Neural crest cell (in vitro differentiated cells): ENCODE data around the gene ABCG1. TPM values are rescaled to one million over a fixed set of nuclear protein-coding genes. Genes with fewer than 3 reads are reported as not detected.

ENCODE experiments used
- DNase-seq: peaks from one replicate; pipeline ENCODE4 v3.0.0; 2021; ENCODE audit warnings: low read depth, mixed read lengths, low spot score
- H3K27ac Mint-ChIP-seq: one replicate; pipeline ENCODE4 v1.8.0; 2021; ENCODE audit warnings: mild to moderate bottlenecking, mixed read lengths; ENCODE audit not compliant: unreplicated experiment
- H3K27me3 Mint-ChIP-seq: 2 replicates; pipeline ENCODE4 v1.8.0; 2021; ENCODE audit warnings: low read depth, mild to moderate bottlenecking, mixed read lengths
- H3K36me3 Mint-ChIP-seq: 2 replicates; pipeline ENCODE4 v1.8.0; 2021; ENCODE audit warnings: low read depth, mild to moderate bottlenecking, mixed read lengths
- H3K4me1 Mint-ChIP-seq: 2 replicates; pipeline ENCODE4 v1.8.0; 2021; ENCODE audit warnings: mixed read lengths
- H3K4me3 Mint-ChIP-seq: one replicate; pipeline ENCODE4 v1.8.0; 2021; ENCODE audit warnings: mild to moderate bottlenecking, mixed read lengths
- H3K9me3 Mint-ChIP-seq: 2 replicates; pipeline ENCODE4 v1.8.0; 2021; ENCODE audit warnings: mixed read lengths
- CTCF ChIP-seq: fragments of 200-600 bp; sonication (generic); conservative IDR thresholded peaks from 2 replicates; pipeline ENCODE4 v1.5.0; 2021; ENCODE audit warnings: antibody characterized with exemption, mild to moderate bottlenecking
- total RNA-seq: library from RNA; stranded (reverse); gene quantifications from 2 replicates; pipeline ENCODE4 v1.2.1, GENCODE V29; 2021

The ABCG1 gene
- total RNA-seq, 1 donor from 2014 or later, result 3.3 TPM

GRCh38 chr21:42293649-42294272 lies 74.8 kb downstream of the ABCG1 start:
- Mint-ChIP-seq H3K4me3 (no peak overlapping the region), H3K36me3 (peaks cover 8% of the 10 kb centered on the region), H3K9me3 (peaks cover 3% of the 10 kb centered on the region), H3K4me1 (peaks cover 6% of the 10 kb centered on the region), H3K27me3 (peaks cover 5% of the 10 kb centered on the region), H3K27ac (no peak overlapping the region)
- no peak for DNase-seq
- no peak for TF ChIP-seq CTCF

DNA sequence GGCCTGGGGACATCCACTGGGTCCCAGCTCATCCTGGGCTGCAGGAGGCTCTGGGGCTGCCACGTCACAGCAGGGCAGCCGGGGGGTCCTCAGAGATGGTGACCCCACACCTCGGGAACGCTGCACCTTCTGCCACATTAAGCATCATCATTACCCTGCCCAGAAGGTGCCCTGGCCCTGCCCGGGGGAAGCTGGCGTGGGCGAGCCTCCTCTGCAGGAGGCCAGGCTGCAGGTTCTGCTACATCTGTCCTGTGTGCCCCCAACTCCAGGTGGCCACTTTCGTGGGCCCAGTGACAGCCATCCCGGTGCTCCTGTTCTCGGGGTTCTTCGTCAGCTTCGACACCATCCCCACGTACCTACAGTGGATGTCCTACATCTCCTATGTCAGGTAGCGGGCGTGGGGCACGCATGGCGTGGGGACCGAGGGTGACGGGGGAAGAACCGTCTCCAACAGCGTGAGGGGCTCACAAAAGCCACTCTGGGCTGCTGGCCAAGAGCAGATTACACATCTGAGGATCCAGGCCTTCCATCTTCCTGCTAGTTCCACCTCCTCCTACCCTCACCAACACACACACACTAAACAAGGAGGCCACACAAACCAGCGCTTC lies 75.4 kb downstream of the ABCG1 start:
- Mint-ChIP-seq H3K27ac (no peak overlapping the region), H3K36me3 (peaks cover 5% of the 10 kb centered on the region), H3K9me3 (no peaks in the 10 kb centered on the region), H3K27me3 (peaks cover 5% of the 10 kb centered on the region), H3K4me1 (peaks cover 6% of the 10 kb centered on the region), H3K4me3 (no peak overlapping the region)
- no peak for DNase-seq
- TF ChIP-seq CTCF, result no peak

GRCh38 chr21:42295845-42296244 lies 76.9 kb downstream of the ABCG1 start:
- no peak for DNase-seq
- no peaks in the 10 kb centered on the region for H3K9me3 Mint-ChIP-seq
- peaks cover 6% of the 10 kb centered on the region for H3K4me1 Mint-ChIP-seq
- no peak overlapping the region for H3K27ac Mint-ChIP-seq
- peaks cover 5% of the 10 kb centered on the region for H3K36me3 Mint-ChIP-seq
- no peak overlapping the region for H3K4me3 Mint-ChIP-seq
- peaks cover 5% of the 10 kb centered on the region for H3K27me3 Mint-ChIP-seq
- TF ChIP-seq CTCF, result no peak

DNA sequence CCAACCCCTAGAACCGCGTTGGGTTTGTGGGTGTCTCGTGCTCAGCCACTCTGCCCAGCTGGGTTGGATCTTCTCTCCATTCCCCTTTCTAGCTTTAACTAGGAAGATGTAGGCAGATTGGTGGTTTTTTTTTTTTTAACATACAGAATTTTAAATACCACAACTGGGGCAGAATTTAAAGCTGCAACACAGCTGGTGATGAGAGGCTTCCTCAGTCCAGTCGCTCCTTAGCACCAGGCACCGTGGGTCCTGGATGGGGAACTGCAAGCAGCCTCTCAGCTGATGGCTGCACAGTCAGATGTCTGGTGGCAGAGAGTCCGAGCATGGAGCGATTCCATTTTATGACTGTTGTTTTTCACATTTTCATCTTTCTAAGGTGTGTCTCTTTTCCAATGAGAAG lies 77.6 kb downstream of the ABCG1 start:
- peaks cover 6% of the 10 kb centered on the region for H3K4me1 Mint-ChIP-seq
- no peak for DNase-seq
- peaks cover 5% of the 10 kb centered on the region for H3K36me3 Mint-ChIP-seq
- no peak for TF ChIP-seq CTCF
- H3K27ac Mint-ChIP-seq, result no peak overlapping the region
- H3K27me3 Mint-ChIP-seq, result peaks cover 5% of the 10 kb centered on the region
- H3K4me3 Mint-ChIP-seq, result no peak overlapping the region
- H3K9me3 Mint-ChIP-seq, result no peaks in the 10 kb centered on the region

DNA sequence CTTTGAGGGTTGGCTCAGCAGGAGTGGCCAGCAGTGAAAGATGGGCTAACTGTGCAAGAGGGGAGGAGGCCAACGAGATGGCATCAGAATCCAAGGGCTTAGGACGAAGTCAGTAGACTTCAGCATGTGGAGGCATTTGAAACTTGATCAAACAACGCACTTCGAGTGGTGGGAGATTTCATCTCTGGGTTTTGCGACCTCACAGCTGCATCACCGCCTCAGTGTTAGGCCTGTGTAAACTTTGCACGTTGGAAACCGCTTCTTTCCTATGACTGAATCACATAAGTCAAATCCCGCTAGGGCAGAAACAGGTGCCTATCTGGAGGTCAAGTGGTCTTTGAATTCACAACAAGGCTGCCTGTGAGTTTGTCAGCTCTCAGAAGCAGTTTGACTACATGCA lies 78.4 kb downstream of the ABCG1 start:
- TF ChIP-seq CTCF, result no peak
- Mint-ChIP-seq H3K4me1 (peaks cover 6% of the 10 kb centered on the region), H3K36me3 (peaks cover 5% of the 10 kb centered on the region), H3K27me3 (peaks cover 5% of the 10 kb centered on the region), H3K27ac (no peak overlapping the region), H3K9me3 (no peaks in the 10 kb centered on the region), H3K4me3 (no peak overlapping the region)
- DNase-seq, result no peak
